MV-4-11 (cell line): ENCODE results near the gene CAPN5.

Experiments used
- DNase-seq: peaks from one replicate; lab custom pipeline; 2025; lab: John Stamatoyannopoulos, UW

Gene CAPN5

DNA sequence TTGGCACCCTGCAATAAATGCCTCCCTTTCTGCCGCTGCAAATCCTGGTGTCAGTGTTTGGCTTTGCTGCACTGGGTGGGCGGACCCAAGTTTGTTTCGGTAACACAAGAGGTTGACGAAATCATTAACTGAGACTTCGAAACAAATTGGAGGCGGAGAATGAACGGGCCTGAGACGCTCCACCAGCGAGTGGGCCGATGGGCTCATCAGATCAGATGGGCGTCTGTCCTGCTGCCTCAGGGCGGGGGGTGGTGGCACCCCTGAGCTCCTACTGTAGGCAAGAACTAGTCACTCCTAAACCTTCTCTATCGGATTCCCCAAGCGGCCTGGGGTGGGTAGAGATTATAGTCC, 918 bp upstream of the CAPN5 start:
- DNase-seq, result no peak

DNA sequence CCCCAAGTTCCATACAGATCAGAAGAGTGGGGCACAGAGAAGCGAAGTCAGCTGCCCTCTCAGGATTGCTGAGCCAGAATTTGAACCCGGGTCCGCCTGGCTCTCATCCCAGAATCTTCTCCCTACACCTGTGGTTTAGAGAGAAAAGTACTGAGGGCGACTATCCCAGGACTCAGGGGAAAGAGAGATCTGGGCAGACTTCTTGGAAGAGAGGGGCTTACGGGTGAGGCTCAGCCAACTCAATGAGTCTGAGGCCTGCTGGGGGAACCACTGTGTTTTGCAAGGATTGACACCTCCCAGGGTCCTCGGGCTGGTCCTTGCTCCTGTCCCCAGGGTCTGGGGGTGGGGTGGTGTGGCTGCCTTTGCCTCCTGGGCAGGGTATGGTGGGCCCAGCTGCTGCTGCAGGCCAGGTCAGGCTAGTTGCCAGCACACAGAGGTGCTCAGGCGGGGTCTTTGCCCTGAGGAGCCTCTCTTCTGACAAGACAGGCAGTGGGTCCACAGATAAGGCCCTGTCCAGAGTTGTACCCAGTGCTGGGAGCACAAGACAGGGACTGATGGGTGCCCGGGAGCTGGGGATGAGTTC, 1.2 kb downstream of the CAPN5 start:
- DNase-seq, result no peak

- DNase-seq, result no peak
Measured at GRCh38 chr11:77068457-77069335, 1.9 kb downstream of the CAPN5 start.

- no peak for DNase-seq
Measured at GRCh38 chr11:77069336-77069968, 2.7 kb downstream of the CAPN5 start.

GRCh38 chr11:77069969-77070582, 3.3 kb downstream of the CAPN5 start:
- no peak for DNase-seq

DNA sequence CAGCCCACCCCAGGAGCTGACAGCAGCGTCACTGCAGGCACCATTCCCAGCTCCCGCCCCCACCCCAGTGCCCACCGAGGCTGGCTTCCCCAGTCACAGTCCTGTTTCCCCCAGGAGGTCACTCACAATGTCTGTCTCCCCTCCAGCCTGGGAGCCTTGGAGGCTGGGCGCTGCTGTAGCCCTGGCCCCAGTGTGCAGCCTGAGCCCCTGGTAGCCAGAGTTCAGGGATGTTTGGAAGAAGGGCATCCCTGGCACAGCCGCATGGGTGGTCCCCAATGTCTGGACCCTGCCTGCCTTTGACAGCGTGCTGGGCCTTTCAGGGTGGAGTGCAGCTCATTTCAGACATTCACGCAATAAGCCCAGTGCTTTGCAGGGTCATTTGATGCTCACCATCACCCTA, 4.3 kb downstream of the CAPN5 start:
- no peak for DNase-seq

DNA sequence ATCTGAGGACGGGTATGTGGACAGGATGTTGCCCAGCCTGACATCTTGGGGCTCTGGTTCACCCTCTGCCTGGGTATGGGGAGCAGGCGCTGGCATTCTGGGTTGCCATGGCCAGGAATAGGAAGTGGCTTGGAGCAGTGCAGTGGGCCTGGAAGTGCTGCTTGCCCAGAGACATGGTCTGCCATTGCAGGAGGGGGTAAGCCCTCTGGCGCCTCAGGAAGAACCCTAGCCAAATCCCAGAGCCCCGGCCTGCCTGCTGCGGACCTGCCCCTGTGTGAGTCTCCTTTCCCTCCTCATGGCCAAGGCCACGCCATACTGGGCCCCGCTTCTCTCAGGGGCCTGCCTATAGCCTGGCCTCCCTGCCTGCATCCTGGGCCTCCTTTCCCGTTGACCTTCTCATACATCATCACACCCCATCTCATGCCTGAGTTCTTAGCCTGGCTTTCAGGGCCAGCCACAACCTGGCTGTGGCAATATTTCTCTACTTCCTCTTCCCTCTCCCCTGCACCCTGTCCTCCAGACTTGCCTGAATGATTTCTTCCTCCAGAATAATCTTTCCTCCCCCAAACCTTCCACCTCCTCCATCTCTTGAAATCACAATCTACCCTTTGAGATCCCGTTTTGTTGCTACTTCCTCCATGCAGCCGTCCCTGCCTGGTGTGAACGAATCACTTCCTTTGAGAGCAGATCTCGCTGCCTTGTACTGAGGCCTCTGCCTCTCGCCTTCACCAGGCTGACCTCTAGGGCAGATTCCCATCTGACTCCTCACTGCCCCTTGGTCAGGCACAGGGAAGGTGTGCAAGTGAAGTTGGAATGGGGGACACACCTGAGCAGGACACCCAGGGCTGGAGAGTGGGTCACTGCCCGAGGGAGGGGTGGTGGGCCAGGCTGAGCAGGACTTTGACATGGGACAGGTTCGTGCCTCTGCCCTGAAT, 5.2 kb downstream of the CAPN5 start:
- peak; percentile 70 for DNase-seq

- DNase-seq, result peak; percentile 7
Measured at GRCh38 chr11:77072851-77073327, 6.1 kb downstream of the CAPN5 start.

DNA sequence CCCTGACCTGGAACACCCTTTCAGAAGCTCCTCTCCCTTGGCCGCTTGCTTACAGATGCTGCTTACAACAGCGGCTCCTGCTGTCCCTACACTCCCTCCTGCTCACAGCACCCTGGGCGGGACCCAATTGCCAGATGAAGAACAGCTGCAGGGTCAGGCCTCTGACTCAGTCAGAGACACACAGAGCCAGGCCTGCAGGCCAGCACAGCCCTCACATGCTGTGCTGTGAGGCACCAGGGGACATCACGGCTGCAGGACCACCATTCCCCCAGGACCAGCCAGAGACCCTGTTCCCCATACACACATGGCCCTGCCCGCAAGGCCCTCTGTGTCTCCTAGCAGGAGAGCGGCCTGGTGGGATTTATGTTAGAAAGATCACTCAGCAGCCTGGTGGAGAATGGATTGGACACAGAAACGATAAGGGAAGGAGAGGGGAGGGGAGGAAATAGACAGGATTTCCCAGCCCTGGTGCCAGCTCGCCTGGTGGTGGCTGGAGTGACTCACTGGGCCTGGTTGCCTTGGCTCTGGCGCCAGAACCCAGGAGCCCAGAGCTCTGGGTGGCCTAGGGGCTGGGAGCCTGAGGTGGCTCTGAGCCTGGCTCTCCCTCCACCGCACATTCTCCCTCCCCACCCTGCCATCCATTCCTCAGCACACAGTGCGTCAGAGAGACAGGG, 6.7 kb downstream of the CAPN5 start:
- DNase-seq, result peak; percentile 70

DNA sequence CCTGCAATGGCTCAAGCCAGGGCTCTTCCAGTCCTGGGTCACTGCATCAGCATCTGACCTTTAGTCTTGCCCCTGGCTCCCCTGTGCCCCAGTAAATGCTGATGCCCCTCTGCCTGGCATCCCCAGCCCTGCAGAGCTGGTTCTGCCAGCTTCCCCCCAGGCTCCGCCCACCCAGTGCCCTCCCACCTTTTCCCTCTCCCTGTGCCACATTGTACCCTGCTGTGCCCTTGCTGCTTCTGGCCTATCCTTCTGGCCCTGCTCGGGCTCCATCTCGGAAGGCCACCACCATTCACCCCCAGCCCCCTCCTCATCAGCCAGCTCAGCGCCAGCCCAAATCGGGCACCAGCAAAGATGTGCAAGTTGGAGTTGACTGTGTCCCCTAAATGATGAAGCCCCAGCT, 7.4 kb downstream of the CAPN5 start:
- DNase-seq, result no peak

GRCh38 chr11:77074626-77075221, 8.0 kb downstream of the CAPN5 start:
- no peak for DNase-seq

DNA sequence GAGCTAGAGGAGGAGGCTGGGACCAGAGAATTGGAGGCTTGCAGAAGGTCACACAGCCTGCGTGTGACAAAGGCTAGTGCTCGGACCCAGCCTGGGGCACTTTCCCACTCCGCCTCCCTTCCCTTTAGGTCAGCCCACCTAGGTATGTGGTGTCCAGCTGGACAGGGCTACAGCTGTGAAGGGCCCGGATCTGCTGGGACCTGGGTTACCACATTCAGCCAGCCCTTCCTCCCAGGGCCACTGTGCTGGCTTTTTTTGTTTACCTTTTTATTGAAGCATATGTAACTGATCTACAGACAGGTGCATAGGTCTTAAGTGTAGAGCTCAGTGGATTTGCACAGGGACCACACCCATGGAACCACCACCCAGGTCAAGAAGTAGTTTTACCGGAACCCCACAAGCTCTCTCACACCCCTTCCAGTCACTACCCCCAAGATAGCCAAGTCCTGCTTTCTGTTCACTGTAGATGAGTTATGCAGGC, 8.7 kb downstream of the CAPN5 start:
- no peak for DNase-seq

DNA sequence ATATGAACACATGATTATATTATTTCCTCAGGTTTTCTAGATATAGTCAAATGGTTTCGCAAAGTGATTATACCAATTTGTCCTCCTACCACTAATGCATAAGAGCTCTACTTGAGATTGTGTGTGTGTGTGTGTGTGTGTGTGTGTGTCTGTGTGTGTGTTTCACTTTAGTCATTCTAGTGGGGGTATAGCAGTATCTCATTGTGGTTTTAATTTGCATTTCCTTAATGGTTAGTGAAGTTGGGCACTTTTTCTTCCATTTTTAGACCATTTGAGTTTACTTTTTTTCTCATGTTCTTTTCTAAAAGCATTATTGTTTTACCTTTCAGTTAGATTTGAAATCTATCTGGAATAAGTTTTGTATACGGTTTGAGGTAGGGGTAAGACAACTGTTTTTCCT, 12.9 kb downstream of the CAPN5 start:
- peak; percentile 1 for DNase-seq

- no peak for DNase-seq
Measured at GRCh38 chr11:77080643-77081210, 14.0 kb downstream of the CAPN5 start.

DNA sequence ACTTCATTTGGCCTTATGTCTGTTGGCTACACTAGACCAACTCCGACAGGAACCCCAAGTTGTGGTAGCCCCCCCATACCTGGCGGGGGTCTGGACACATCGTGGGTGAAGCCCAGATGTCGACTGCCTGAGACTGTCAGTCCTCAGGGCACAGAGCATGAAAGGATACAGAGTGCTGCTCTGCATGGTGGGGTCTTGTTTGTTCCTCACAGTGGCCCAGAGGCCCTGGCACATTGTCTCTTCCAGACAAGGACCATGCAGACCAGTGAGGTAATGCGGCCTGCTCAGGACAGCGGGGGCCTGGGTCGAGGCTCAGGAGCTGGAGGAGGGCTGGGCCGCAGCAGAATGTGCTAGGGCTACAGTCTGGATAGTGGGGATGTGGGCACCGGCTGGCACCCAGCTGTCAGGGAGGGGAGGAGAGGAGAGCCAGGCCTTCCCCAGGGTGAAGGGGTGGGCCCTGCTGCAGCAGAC, 14.6 kb downstream of the CAPN5 start:
- DNase-seq, result no peak

DNA sequence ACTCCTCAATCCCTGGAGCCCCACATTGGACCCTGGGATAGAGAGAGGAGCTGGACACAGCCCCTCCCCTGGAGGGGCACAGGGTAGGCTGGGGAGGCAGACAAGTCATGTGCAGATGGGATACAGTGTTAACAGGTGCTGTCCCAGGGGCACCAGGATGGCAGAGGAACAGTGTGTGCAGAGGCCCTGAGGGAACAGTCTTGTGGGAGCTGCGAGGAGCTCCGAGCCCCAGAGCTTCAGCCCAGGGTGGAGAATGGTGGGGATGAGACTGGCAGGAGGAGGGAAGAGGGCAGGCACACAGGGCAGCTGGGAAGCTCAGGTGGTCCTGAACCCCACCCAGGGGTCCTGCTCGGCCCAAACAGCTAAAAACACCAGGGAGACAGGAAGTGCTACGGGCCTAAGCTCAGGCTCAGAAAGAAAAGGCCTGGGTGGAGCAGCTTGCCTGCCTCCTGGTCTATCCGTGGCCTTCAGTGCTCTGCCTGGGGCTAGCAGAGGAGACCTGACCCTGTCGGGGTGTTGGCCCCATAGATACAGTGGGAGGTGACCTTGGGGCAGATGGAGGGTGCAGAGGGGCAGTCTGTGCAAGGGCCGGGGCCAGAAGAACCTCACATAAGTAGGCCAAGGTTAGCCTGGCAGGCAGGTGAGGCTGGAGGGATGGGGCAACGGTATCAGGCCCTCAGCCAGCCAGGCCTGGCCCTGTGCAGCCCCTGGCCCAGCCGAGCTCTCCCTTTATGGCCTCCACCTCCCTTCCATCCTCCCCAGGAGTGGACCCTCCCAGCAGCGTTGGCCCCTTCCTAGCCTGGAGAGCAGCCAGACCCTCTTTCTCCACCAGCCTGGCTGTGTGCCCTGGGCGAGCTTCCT, 15.4 kb downstream of the CAPN5 start:
- DNase-seq, result no peak

- peak; percentile 71 for DNase-seq
Measured at GRCh38 chr11:77082838-77083565, 16.2 kb downstream of the CAPN5 start.

- DNase-seq, result no peak
Measured at GRCh38 chr11:77083566-77084245, 16.9 kb downstream of the CAPN5 start.
